Adrenal gland (tissue), 12 donors: ENCODE results near the gene C1orf94. TPM values are rescaled to one million over a fixed set of nuclear protein-coding genes. Genes with fewer than 3 reads are reported as not detected.
A peak's percentile ranks its signal among the peaks of the same experiment; 100 is the strongest.

Experiments used
- DNase-seq, 7 donors: peaks; one replicate each; pipeline ENCODE4 v3.0.0-alpha.2; 2019 to 2020
- H3K27ac ChIP-seq, 5 donors: fragments of 200-600 bp; sonication (generic) in 4 of 5; 1 replicate in 3 of 5; 2 replicates in 2 of 5; pipeline versions ENCODE4 v1.5.1 to v1.8.0; 2016 to 2020; ENCODE audit warnings: mild to moderate bottlenecking in 1 of 5
- H3K27me3 ChIP-seq: fragments of 200-600 bp; 2 replicates; pipeline ENCODE4 v1.8.0; 2021
- H3K36me3 ChIP-seq, 2 donors: fragments of 200-600 bp; replicated peaks in 1 of 2; 1 replicate in 1 of 2; 2 replicates in 1 of 2; pipeline versions ENCODE4 v1.5.1 to v1.8.0; 2018 to 2022
- H3K4me1 ChIP-seq, 2 donors: fragments of 200-600 bp; replicated peaks in 1 of 2; 1 replicate in 1 of 2; 2 replicates in 1 of 2; pipeline versions ENCODE4 v1.5.1 to v1.8.0; 2018 to 2021
- H3K4me3 ChIP-seq, 4 donors: fragments of 200-600 bp; sonication (generic) in 3 of 4; one replicate each; pipeline ENCODE4 v1.5.1; 2016 to 2018
- H3K9me3 ChIP-seq, 3 donors: fragments of 200-600 bp; sonication (generic) in 1 of 3; replicated peaks in 1 of 3; 1 replicate in 2 of 3; 2 replicates in 1 of 3; pipeline versions ENCODE4 v1.5.1 to v1.8.0; 2016 to 2021
- CTCF ChIP-seq, 6 experiments: fragments of 450-650 bp in 4 of 6; fragments of 200-600 bp in 2 of 6; sonication (generic) in 1 of 6; IDR thresholded peaks; 1 replicate in 5 of 6; 2 replicates in 1 of 6; pipeline versions ENCODE4 v1.5.1 to v1.8.0; 2016 to 2021; ENCODE audit warnings: antibody characterized with exemption in 6 of 6, mild to moderate bottlenecking in 2 of 6, moderate library complexity in 1 of 6
- POLR2A ChIP-seq, 2 donors: fragments of 450-650 bp; IDR thresholded peaks; one replicate each; pipeline ENCODE4 v1.6.1; 2017; ENCODE audit warnings: antibody characterized with exemption in 2 of 2, mild to moderate bottlenecking in 2 of 2, moderate library complexity in 1 of 2
- WGBS, 4 donors: extraction: QIAGEN DNeasy Blood & Tissue Kit in 2 of 4; methylation state at CpG; one replicate each; pipeline versions ENCODE4 v1.1.5 to v1.1.7; 2013 to 2017; 5-methylcytosine and 5-hydroxymethylcytosine counted together
- intact Hi-C, 2 donors: fragments of 100-400 bp; cut with DNase I; formaldehyde crosslinking; loops; one replicate each; pipeline versions ENCODE4 v1.14.1 to v1.15.0; 2022 to 2023
- polyA plus RNA-seq, 3 donors: library from polyadenylated mRNA; stranded (reverse); fragments of 200-250 nt in 2 of 3; fragments of 350-450 nt in 1 of 3; fragmentation: Illumina TruSeq in 1 of 3; extraction: RNeasy Lipid Tissue Mini Kit (QIAGEN cat#74804) in 1 of 3; gene quantifications; one replicate each; pipeline ENCODE4 v1.2.3, GENCODE V29; 2013 to 2014
- total RNA-seq, 9 donors: library from RNA; depleted of rRNA in 4 of 9; stranded (reverse); fragments of >200 nt in 4 of 9; fragments of 120-200 nt in 1 of 9; fragmentation: NEBNext Ultra II Directional in 1 of 9; extraction: Animal tissue kit (Norgen Biotek cat#: 25700) in 1 of 9; gene quantifications; one replicate each; pipeline versions ENCODE4 v1.1.0 to v1.2.4, GENCODE V29; 2013 to 2023
- donor health status: healthy with polysubstance abuse.
- donor health status: Bipolar disorder and iron deficiency.
- donor health status: DM: yes; HTN: yes; CAD: no.
- donor health status: DM: no; HTN: no; CAD: no.
- donor health status: DM: no; HTN: no; CAD: no.
- donor health status: DM: yes; HTN: yes; CAD: no.

C1orf94 gene
- total and polyA plus RNA-seq, 12 donors = 0.07 to 0.14 TPM; not detected in 10

- intact Hi-C loops = loop anchor here in 1 of 2 donors (5.0 kb wide), 2 partner anchors 428 to 533 kb away; no protein-coding TSS in a partner anchor
- WGBS, 4 donors = 1 to 4% (median 1%) methylated on average over 16 to 78 of the region's 78 CpGs; no CpG with 5 or more reads in 1 of the 4 donors
- peak within 1 kb of the TSS in 2 of 4 donors; percentile 29 to 56 for H3K4me3 ChIP-seq
- no peaks in the 10 kb centered on the region for H3K27me3 ChIP-seq
- H3K9me3 ChIP-seq = no peaks in the 10 kb centered on the region
- no peaks in the 10 kb centered on the region for H3K36me3 ChIP-seq
- DNase-seq = peak; percentile 55 to 74 (median 71)
- H3K4me1 ChIP-seq = peaks cover 14 to 18% of the 10 kb centered on the region in 2 donors
- TF ChIP-seq POLR2A (IDR thresholded peaks at IDR 0.05) (peak in 1 of 2 donors; percentile 64), CTCF (IDR thresholded peaks at IDR 0.05) (no peak)
- peak within 1 kb of the TSS in 3 of 5 donors; percentile 51 to 72 (median 64) for H3K27ac ChIP-seq
Measured at GRCh38 chr1:34164771-34165391, 11.8 kb upstream of the C1orf94 start, which contains the start of gene CSMD2. Gene CSMD2, minus strand, starts transcription at chr1:34165230. Its CDS starts 133 bp downstream, at chr1:34165097.

- intact Hi-C loops = no loop called here
Measured at GRCh38 chr1:34165422-34165921, 11.2 kb upstream of the C1orf94 start.

GRCh38 chr1:34166191-34166624 is 10.5 kb upstream of the C1orf94 start:
- TF ChIP-seq POLR2A (IDR thresholded peaks at IDR 0.05) = no peak
- no peak for TF ChIP-seq CTCF (IDR thresholded peaks at IDR 0.05)
- H3K4me3 ChIP-seq = peak overlapping the region in 1 of 4 donors; percentile 56
- intact Hi-C loops = no loop called here
- peaks cover 14 to 18% of the 10 kb centered on the region in 2 donors for H3K4me1 ChIP-seq
- peak overlapping the region in 2 of 5 donors; percentile 32 to 72 for H3K27ac ChIP-seq
- WGBS, 4 donors = 2 to 6% (median 4%) methylated on average over 13 to 27 of the region's 27 CpGs
- no peaks in the 10 kb centered on the region for H3K9me3 ChIP-seq
- H3K36me3 ChIP-seq = no peaks in the 10 kb centered on the region
- no peaks in the 10 kb centered on the region for H3K27me3 ChIP-seq
- DNase-seq = peak in 6 of 7 donors; percentile 13 to 51 (median 30)

More at GRCh38 chr1:34165422-34165921, 11.2 kb upstream of the C1orf94 start:
- peak overlapping the region in 2 of 4 donors; percentile 29 to 56 for H3K4me3 ChIP-seq
- no peaks in the 10 kb centered on the region for H3K9me3 ChIP-seq
- H3K4me1 ChIP-seq = peaks cover 14 to 18% of the 10 kb centered on the region in 2 donors
- H3K27me3 ChIP-seq = no peaks in the 10 kb centered on the region
- DNase-seq = peak in 2 of 7 donors; percentile 14 to 23
- WGBS, 4 donors = 1 to 3% (median 2%) methylated on average over 11 to 13 of the region's 13 CpGs
- TF ChIP-seq POLR2A (IDR thresholded peaks at IDR 0.05) (no peak), CTCF (IDR thresholded peaks at IDR 0.05) (no peak)
- no peaks in the 10 kb centered on the region for H3K36me3 ChIP-seq
- H3K27ac ChIP-seq = peak overlapping the region in 2 of 5 donors; percentile 51 to 72

- H3K27ac ChIP-seq = peak overlapping the region in 2 of 5 donors; percentile 32 to 72
- DNase-seq = peak; percentile 61 to 77 (median 71)
- peaks cover 14 to 18% of the 10 kb centered on the region in 2 donors for H3K4me1 ChIP-seq
- TF ChIP-seq POLR2A (IDR thresholded peaks at IDR 0.05) (peak in 1 of 2 donors; percentile 50), CTCF (IDR thresholded peaks at IDR 0.05) (no peak)
- H3K36me3 ChIP-seq = no peaks in the 10 kb centered on the region
- intact Hi-C loops = no loop called here
- no peaks in the 10 kb centered on the region for H3K9me3 ChIP-seq
- WGBS, 4 donors = 6 to 7% (median 6%) methylated on average over 7 to 24 of the region's 24 CpGs
- peak overlapping the region in 1 of 4 donors; percentile 56 for H3K4me3 ChIP-seq
- H3K27me3 ChIP-seq = no peaks in the 10 kb centered on the region
Measured at GRCh38 chr1:34166625-34167361, 9.9 kb upstream of the C1orf94 start.
